HG03457 (cell line): ENCODE results near the gene HDAC5.

Experiments
- ATAC-seq: cut with Tn5 transposase; IDR thresholded peaks from one replicate; pipeline ENCODE4 v1.9.1; 2021; ENCODE audit warnings: moderate number of reproducible peaks; ENCODE audit not compliant: unreplicated experiment

HDAC5 gene

DNA sequence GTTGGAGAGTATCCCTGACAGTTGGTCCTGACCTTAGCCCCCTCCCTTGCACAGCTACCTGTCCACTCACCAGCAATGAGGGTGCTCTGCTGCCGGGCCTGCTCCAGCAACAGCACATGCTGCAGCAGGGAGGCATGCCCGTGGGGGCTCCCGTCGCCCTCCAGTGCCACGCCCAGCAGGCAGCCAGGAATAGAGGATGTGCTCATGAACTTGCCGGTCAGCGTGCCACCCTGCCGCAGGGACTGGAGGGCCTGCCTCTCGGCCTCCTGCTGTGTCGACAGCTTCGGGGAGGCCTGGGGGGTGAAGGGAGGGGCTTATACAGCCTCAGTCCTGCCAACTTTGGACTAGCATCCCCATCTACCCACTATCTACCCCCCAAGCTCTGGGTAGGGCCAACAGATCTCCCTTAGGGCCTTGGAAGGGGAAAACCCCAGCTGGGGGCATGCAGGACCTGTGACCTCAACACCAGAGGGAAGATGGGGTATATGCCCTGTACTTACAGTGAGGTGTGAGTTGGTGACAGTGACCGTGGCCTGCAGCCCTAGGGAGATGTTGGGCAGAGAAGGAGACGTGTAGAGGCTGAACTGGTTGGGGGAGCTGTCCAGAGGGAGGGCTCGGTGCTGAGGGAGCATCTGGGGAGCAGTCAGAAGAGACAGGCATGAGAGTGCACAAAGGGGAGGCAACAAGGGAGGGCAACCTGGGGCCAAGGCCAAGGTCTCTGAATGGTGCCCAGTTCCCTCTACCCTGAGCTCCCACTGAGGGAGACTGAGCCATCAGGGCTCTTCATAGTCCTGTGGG, 32.0 kb downstream of the HDAC5 start:
- ATAC-seq = no peak

DNA sequence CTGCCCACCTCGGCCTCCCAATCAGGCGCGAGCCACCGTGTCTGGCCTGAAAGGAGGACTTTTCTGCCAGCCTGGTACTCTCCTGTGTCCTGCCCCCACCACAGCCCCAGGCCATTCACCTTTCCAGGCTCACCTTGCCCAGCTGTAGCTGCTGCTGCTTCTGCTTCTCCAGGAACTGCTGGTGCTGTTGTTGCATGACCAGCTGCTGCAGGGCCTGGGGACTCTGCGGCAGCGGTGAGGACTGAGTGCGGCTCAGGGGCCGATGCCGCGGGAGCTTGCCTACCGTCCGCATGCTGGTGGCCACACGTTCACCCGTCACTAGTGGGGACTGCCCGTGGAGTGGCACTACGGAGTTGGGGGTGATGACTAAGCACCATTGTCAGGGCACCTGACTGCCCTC, 35.2 kb downstream of the HDAC5 start:
- no peak for ATAC-seq

GRCh38 chr17:44087319-44087718, 36.1 kb downstream of the HDAC5 start:
- ATAC-seq = no peak

DNA sequence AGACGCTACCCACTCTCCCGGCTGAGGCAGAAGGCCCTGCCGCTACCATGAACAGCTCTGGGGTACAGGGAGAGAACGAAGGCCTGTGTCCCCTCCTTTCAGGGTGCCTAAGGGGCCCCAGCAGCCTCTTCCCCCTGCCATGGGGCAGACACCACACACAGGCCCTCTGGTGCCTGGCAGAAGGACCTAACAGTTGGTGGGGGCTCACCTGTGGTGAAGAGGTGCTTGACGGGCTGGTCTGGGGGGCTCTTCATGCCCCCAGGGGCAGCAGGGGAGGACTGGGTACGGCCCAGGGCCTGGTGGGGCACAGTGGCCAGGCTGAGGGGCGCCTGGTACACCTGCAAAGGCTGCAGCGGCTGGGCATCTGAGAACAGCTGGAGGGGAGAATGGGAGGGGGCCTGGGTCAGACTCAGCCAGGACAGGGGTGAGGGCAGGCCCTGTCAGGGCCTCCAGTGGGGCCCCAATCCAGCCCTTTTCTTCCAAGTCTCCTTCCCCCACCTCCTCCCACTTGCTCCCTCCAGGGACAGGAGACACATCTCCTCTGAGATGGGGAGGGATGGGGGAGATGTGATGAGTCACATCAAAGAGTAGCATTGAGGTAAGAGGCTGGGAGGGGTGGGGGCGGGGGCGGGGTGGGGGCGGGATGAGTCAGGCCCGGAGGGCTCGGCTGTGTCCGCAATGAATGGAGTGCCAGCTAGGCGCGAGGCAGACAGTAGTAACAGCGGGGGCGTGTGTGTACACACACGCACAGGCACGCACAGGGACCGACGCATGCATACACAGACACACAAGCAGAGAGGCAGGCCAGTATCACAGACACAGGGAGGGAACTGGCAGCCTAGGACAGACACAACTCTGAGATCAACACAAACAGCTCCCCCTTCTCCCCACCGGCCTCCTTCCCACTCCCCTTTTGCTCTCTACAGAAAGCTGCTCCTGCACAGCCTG, 36.8 kb downstream of the HDAC5 start:
- no peak for ATAC-seq

DNA sequence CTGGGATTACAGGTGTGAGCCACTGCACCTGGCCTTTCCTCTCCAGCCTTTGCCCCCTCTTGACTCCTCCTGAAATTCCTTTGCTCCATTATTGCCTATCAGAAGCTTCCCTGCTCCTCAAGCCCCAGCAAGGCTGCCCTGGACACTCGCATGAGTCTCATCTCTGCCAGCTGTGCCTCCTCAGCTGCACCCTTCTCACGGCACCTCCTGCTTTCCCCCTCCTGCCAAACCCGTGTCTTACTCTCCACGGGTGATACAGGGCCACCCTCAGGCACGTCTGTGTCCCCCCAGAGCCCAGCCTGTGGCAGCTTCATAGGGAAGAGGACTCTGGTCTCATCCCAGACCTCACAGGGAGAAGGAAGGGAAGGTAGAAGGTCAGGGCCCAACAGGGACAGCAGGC, 37.5 kb downstream of the HDAC5 start:
- ATAC-seq = no peak

GRCh38 chr17:44084921-44085320, 38.5 kb downstream of the HDAC5 start:
- ATAC-seq = no peak

DNA sequence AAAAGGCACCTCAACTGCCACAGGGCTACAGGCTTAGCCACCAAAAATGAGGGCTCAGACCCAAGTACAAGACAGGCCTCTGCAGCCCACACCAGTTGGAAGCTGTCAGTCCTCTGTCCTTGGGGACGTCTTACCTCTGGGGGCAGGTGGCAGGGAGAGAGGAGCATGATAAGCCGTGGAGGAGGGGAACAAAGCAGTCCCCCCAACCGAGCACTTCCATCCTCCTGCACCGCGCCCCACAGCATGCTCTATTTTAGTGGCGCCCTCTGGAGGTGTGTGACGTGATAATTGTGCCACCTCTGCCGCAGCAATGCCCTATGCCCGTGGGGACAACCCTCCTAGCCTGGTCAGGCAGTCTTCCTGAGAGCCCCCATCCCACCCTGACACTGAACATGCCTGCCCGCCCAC, 39.3 kb downstream of the HDAC5 start:
- no peak for ATAC-seq

- no peak for ATAC-seq
Measured at GRCh38 chr17:44083250-44083849, 40.1 kb downstream of the HDAC5 start.

GRCh38 chr17:44082256-44082927, 41.0 kb downstream of the HDAC5 start:
- no peak for ATAC-seq

GRCh38 chr17:44081681-44082080, 41.8 kb downstream of the HDAC5 start:
- no peak for ATAC-seq

DNA sequence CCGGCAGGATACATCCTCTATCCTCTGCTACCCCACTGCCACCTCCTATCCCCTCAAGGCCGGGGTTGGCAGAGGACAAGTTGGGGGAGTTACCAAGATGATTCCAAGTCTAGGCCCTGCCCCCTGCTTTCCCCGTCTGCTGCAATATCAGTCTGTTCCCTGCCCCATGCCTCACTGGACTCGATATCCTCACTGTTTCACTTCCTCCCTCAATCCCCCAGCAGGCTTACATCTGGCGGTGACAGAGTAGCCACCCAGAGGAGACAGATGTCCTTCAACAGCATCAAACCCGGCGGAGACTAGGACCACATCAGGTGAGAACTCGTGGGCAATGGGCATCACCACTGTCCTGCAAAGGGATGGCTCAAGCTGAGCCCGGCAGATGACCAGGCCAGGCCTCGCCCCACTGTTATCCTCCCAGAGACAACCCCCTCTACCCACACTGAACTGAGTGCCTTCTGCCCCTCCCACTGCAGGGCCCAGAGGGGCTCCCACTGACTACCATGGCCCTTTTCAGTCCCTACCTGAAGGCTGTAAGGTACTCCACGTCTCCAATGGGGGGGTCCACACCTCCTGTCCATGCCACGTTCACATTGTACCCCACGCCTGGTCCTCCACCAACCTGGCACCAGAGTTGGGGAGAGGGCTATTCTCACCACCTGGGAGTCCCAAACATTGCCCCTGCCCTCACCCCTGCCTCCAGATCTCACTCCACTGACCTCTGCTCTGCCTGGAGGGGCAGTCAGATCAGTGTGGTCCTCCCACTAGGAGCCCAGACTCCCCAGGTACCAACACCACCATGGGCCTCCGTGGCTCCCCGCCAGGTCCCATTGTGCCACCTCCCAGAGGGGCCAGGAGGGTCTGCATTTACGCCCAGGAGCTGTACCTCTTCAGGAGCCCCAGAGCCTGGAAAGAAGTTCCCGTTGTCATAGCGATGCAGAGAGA, 43.3 kb downstream of the HDAC5 start:
- ATAC-seq = no peak

DNA sequence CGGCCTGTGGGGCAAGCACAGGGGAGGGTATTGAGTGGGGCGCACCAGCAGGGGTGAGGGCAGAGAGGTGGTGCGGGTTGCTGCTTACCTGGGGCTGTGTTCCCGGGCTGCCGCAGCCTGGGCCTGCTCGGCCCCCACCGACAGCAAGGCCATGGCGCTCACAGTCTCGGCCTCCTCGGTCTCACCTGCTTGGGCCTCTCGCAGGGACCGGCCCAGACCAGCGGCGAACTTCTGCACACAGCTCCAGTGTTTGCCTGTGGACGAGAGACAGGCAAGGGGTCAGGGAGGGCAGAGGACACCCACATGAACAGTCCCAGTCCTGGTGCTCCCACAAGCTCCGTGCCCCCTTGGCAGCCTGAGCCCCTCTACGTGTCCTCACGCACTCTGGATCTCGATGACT, 45.0 kb downstream of the HDAC5 start:
- ATAC-seq = no peak

GRCh38 chr17:44077595-44077909, 45.9 kb downstream of the HDAC5 start:
- no peak for ATAC-seq

DNA sequence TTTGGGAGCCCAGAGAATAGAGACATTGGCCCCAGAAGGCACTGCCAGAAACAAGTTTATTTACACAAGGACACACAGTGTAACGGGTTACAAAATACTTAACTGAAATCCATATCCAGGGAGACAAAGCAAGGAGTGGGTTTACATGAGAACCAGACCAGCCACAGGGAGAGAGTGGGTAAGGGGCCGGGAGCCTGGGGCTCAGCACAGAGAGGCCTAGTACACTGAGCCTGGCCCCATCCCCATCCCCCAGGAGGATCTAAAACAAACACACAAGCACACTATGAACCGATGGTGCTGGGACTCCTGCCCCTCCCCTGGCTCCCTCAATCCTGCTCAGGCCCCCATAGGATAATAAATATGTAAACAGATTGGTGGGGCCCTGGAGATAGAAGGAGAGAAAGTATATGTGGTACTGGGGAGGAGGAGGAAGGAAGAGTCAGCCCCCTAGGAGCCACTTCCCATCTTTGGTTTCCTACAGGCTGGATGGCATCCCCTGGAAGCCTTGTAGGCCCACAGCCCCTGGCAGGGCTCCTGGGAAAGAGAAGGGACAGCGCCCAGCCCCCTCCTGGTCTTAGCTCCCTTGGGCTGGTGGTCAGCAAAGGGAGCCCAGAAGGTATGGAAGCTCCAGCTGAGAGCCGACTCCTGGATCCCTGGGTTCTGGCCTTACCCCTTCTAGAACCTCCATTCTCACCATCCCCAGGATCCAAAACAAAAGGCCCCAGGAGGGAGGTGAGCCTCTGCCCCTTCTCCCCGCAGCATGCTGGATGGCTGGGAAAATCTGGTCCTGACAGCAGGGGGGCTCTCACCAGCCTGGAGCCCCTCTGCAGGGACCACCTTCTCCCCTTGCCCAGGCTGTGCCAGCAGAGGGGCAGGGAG, 46.5 kb downstream of the HDAC5 start:
- ATAC-seq = no peak

DNA sequence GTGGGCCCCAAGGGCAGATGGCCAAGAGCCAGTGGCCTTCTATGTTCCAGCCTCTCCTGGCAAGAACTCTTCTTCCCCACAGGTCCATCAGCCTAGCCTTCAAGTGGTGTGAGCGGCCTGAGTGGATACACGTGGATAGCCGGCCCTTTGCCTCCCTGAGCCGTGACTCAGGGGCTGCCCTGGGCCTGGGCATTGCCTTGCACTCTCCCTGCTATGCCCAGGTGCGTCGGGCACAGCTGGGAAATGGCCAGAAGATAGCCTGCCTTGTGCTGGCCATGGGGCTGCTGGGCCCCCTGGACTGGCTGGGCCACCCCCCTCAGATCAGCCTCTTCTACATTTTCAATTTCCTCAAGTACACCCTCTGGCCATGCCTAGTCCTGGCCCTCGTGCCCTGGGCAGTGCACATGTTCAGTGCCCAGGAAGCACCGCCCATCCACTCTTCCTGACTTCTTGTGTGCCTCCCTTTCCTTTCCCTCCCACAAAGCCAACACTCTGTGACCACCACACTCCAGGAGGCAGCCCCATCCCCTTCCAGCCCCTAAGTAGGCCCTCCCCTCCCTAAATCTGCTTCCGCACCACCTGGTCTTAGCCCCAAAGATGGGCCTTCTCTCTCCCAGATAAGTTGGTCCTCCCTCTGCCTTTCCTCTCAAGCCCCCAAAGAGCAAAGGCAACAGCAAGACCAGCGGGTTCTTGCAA, 47.7 kb downstream of the HDAC5 start:
- no peak for ATAC-seq

DNA sequence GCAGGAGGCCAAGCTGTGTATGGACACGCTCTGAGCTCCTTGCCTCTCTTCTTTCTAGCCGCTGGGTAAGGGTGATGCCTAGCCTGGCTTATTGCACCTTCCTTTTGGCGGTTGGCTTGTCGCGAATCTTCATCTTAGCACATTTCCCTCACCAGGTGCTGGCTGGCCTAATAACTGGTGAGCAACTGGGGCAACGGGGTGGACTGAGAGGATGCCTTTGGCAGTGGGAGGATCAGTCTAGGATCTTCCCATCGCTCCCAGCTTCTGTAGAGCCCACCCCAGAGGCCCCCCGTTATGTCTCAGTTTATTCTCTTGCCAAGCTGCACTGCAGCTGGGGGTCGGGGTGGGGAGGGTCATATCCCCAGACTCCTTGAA, 48.5 kb downstream of the HDAC5 start:
- ATAC-seq = no peak

DNA sequence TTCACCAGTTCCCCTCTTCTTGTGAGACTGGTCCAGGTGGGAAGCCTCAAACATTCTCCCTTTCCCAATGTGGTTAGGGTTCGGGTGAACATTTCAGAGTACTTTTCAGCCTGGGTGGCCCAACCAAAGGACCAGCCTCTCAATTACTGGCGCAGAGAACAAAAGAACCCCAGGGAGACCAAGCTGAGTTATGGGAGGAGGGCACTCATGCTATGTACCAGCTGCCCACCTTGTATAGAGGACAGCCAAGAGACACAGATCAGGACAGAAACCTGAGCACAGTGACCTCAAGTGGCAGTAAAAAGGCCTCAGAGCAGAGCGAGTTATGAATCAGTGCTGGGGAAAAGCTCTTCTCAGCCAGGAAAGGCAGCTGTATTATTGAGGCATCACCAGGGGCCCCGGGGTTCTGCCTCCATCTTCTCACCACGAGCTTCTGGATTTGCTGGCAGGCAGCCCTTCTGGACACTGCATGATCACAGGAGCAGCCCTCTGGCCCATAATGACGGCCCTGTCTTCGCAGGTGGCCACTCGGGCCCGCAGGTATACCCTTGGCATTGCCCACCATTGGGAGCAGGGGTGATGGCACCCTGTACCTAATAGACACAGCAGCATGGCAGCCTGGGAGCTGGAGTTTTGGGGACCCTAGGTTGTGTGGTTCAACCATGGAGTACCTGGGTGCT, 49.1 kb downstream of the HDAC5 start:
- ATAC-seq = no peak

- no peak for ATAC-seq
Measured at GRCh38 chr17:44071772-44072171, 51.7 kb downstream of the HDAC5 start.
